ENCODE data around the gene SEMA3C. TPM values are rescaled to one million over a fixed set of nuclear protein-coding genes. Genes with fewer than 3 reads are reported as not detected.

Gene SEMA3C
- total and polyA plus RNA-seq, 2 donors (not counting 1 experiment from before 2014, with no cell fraction given), result 0.06 TPM; not detected in 1

DNA sequence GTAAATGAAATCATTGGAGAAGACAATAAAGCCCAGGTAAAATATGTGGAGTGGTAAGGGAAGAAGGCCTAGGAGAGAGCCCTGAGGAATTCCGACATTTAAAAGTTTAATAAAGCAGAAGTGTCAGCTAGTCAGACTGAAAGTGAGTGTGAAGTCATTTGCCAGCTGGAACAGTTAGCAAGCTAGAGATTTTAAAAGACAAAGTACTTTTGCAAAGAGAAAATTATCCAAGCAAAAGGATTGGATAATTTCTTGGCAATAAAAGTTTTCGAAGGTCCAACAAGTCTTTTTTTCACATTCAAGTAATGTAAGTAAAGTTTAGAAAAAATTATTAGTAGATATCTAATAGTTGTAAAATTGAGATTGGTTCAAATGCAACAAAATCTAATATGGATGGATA is 27.1 kb upstream of the SEMA3C start:
- H2AFZ ChIP-seq (ENCODE audit: insufficient read depth, low read depth, low read length, poor library complexity, severe bottlenecking), result no peak overlapping the region
- no peaks in the 10 kb centered on the region for H3K27me3 ChIP-seq (replicated peaks in 1 of 4; ENCODE audit: control extremely low read depth in 1 of 4, control insufficient read depth in 3 of 4, insufficient read depth in 4 of 4, low read length in 3 of 4)
- DNase-seq, result no peak
- CTCF ChIA-PET, result no interaction called here
- Mint-ChIP-seq H3K27ac (no peak overlapping the region), H3K4me1 (no peaks in the 10 kb centered on the region), H3K9me3 (ENCODE audit: insufficient read depth) (peaks cover 4% of the 10 kb centered on the region), H3K27me3 (no peaks in the 10 kb centered on the region), H3K4me3 (no peak overlapping the region)
- 100% methylated on average over 1 of the region's 2 CpGs for WGBS (ENCODE audit: insufficient coverage)
- H3K27ac ChIP-seq (ENCODE audit: low read length in 2 of 2), result no peak overlapping the region
- no peak overlapping the region for H3K4me2 ChIP-seq (replicated peaks; ENCODE audit: low read depth, low read length, poor library complexity, severe bottlenecking)
- H3K9me3 ChIP-seq (ENCODE audit: control extremely low read depth in 1 of 3, control insufficient read depth in 2 of 3, insufficient read depth in 1 of 3, low read length in 2 of 3), result peaks cover 0 to 2% (median 0%) of the 10 kb centered on the region in 3 donors
- ATAC-seq (ENCODE audit: low read depth), result no peak
- no peak for TF ChIP-seq EZH2 (IDR thresholded peaks at IDR 0.05; ENCODE audit: borderline replicate concordance, insufficient read depth, low read depth, low read length, poor library complexity, severe bottlenecking)
- TF ChIP-seq, protein P1, sequence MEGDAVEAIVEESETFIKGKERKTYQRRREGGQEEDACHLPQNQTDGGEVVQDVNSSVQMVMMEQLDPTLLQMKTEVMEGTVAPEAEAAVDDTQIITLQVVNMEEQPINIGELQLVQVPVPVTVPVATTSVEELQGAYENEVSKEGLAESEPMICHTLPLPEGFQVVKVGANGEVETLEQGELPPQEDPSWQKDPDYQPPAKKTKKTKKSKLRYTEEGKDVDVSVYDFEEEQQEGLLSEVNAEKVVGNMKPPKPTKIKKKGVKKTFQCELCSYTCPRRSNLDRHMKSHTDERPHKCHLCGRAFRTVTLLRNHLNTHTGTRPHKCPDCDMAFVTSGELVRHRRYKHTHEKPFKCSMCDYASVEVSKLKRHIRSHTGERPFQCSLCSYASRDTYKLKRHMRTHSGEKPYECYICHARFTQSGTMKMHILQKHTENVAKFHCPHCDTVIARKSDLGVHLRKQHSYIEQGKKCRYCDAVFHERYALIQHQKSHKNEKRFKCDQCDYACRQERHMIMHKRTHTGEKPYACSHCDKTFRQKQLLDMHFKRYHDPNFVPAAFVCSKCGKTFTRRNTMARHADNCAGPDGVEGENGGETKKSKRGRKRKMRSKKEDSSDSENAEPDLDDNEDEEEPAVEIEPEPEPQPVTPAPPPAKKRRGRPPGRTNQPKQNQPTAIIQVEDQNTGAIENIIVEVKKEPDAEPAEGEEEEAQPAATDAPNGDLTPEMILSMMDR (IDR thresholded peaks at IDR 0.05), result no peak
- no peaks in the 10 kb centered on the region for H3K4me1 ChIP-seq (ENCODE audit: control insufficient read depth in 2 of 2, insufficient read depth in 2 of 2, low read length in 2 of 2)
- no peaks in the 10 kb centered on the region for H4K20me1 ChIP-seq (ENCODE audit: control insufficient read depth, insufficient read depth, low read length, poor library complexity, severe bottlenecking)
- intact Hi-C loops (cut with micrococcal nuclease), result no loop called here
- H3K4me3 ChIP-seq (ENCODE audit: control extremely low read depth in 1 of 5, extremely low read depth in 1 of 5, insufficient read depth in 1 of 5, low read depth in 2 of 5, low read length in 4 of 5), result no peak overlapping the region
- H3K9ac ChIP-seq (ENCODE audit: low read length), result no peak overlapping the region
- no peaks in the 10 kb centered on the region for H3K36me3 ChIP-seq (replicated peaks in 1 of 2; ENCODE audit: control extremely low read depth in 1 of 2, control insufficient read depth in 1 of 2, extremely low read depth in 1 of 2, insufficient read depth in 2 of 2, low read length in 1 of 2)
- POLR2A ChIA-PET, result no interaction called here
- H3K79me2 ChIP-seq (ENCODE audit: control insufficient read depth, insufficient read depth, low read length), result no peaks in the 10 kb centered on the region

DNA sequence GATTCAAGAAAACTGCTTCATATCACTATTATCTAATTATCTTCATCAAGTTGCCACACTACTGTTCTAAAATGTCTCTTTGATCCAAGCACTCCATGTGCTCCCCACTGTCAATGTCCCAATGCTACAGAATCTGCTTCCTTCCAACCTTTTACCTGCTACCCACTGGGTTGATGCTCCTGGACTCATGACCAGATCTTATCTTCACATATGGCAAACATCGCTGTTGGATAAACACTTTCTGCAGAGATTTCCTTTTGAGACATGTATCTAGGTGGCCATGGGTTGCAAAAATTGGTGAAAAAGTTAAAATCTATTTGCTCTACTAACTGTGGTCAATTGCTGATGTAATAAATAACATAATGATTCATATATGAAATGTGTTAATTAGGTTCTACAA is 24.5 kb upstream of the SEMA3C start:
- TF ChIP-seq, protein P1 (IDR thresholded peaks at IDR 0.05), result no peak
- TF ChIP-seq EZH2 (IDR thresholded peaks at IDR 0.05; ENCODE audit: borderline replicate concordance, insufficient read depth, low read depth, low read length, poor library complexity, severe bottlenecking), result no peak
- CTCF ChIA-PET, result no interaction called here
- DNase-seq (no peak), ATAC-seq (ENCODE audit: low read depth) (no peak)
- Histone ChIP-seq H3K4me3 (ENCODE audit: control extremely low read depth in 1 of 5, extremely low read depth in 1 of 5, insufficient read depth in 1 of 5, low read depth in 2 of 5, low read length in 4 of 5) (no peak overlapping the region), H4K20me1 (ENCODE audit: control insufficient read depth, insufficient read depth, low read length, poor library complexity, severe bottlenecking) (no peaks in the 10 kb centered on the region), H3K4me2 (replicated peaks; ENCODE audit: low read depth, low read length, poor library complexity, severe bottlenecking) (no peak overlapping the region), H3K79me2 (ENCODE audit: control insufficient read depth, insufficient read depth, low read length) (no peaks in the 10 kb centered on the region), H3K36me3 (replicated peaks in 1 of 2; ENCODE audit: control extremely low read depth in 1 of 2, control insufficient read depth in 1 of 2, extremely low read depth in 1 of 2, insufficient read depth in 2 of 2, low read length in 1 of 2) (no peaks in the 10 kb centered on the region), H3K9me3 (ENCODE audit: control extremely low read depth in 1 of 3, control insufficient read depth in 2 of 3, insufficient read depth in 1 of 3, low read length in 2 of 3) (peaks cover 0 to 2% (median 0%) of the 10 kb centered on the region in 3 donors), H3K4me1 (ENCODE audit: control insufficient read depth in 2 of 2, insufficient read depth in 2 of 2, low read length in 2 of 2) (no peaks in the 10 kb centered on the region), H2AFZ (ENCODE audit: insufficient read depth, low read depth, low read length, poor library complexity, severe bottlenecking) (no peak overlapping the region), H3K27ac (ENCODE audit: low read length in 2 of 2) (no peak overlapping the region), H3K9ac (ENCODE audit: low read length) (no peak overlapping the region), H3K27me3 (replicated peaks in 1 of 4; ENCODE audit: control extremely low read depth in 1 of 4, control insufficient read depth in 3 of 4, insufficient read depth in 4 of 4, low read length in 3 of 4) (no peaks in the 10 kb centered on the region)
- POLR2A ChIA-PET, result no interaction called here
- no peak overlapping the region for H3K4me3 Mint-ChIP-seq
- H3K27ac Mint-ChIP-seq, result no peak overlapping the region
- peaks cover 4% of the 10 kb centered on the region for H3K9me3 Mint-ChIP-seq (ENCODE audit: insufficient read depth)
- H3K4me1 Mint-ChIP-seq, result no peaks in the 10 kb centered on the region
- WGBS (ENCODE audit: insufficient coverage), result no CpG with 5 or more reads among the region's 1 CpG
- intact Hi-C loops (cut with micrococcal nuclease), result no loop called here
- H3K27me3 Mint-ChIP-seq, result no peaks in the 10 kb centered on the region

Data from B cell (primary cell).